Thyroid gland (tissue), 4 donors: ENCODE results near the gene SOCS3. TPM values are rescaled to one million over a fixed set of nuclear protein-coding genes. Genes with fewer than 3 reads are reported as not detected.

Experiments used
- DNase-seq, 2 donors: peaks; one replicate each; pipeline ENCODE4 v3.0.0-alpha.2; 2019
- H3K27ac ChIP-seq, 3 donors: fragments of 200-600 bp; sonication (generic); 1 replicate in 2 of 3; 2 replicates in 1 of 3; pipeline ENCODE4 v1.5.1; 2016 to 2019; ENCODE audit warnings: mild to moderate bottlenecking in 1 of 3, moderate library complexity in 1 of 3
- H3K27me3 ChIP-seq: fragments of 200-600 bp; sonication (generic); one replicate; pipeline ENCODE4 v1.5.1; 2019
- H3K36me3 ChIP-seq, 2 donors: fragments of 200-600 bp; sonication (generic); one replicate each; pipeline ENCODE4 v1.5.1; 2016 to 2019
- H3K4me1 ChIP-seq, 2 donors: fragments of 200-600 bp; sonication (generic); one replicate each; pipeline ENCODE4 v1.5.1; 2017 to 2019
- H3K4me3 ChIP-seq, 3 donors: fragments of 200-600 bp; sonication (generic); replicated peaks in 1 of 3; 1 replicate in 2 of 3; 2 replicates in 1 of 3; pipeline ENCODE4 v1.5.1; 2016; ENCODE audit warnings: mild to moderate bottlenecking in 1 of 3
- H3K9me3 ChIP-seq: fragments of 200-600 bp; sonication (generic); one replicate; pipeline ENCODE4 v1.5.1; 2017
- CTCF ChIP-seq, 6 experiments: fragments of 200-600 bp in 3 of 6; fragments of 450-650 bp in 3 of 6; sonication (generic) in 3 of 6; IDR thresholded peaks; one replicate each; pipeline ENCODE4 v1.5.1; 2016 to 2019; ENCODE audit warnings: antibody characterized with exemption in 6 of 6, mild to moderate bottlenecking in 2 of 6, inconsistent platforms in 1 of 6, moderate library complexity in 1 of 6
- POLR2A ChIP-seq, 2 donors: fragments of 450-650 bp; IDR thresholded peaks; one replicate each; pipeline ENCODE4 v1.6.1; 2017; ENCODE audit warnings: antibody characterized with exemption in 2 of 2, mild to moderate bottlenecking in 2 of 2, moderate library complexity in 1 of 2
- WGBS, 2 donors: methylation state at CpG; one replicate each; pipeline ENCODE4 v1.1.5; 2017; 5-methylcytosine and 5-hydroxymethylcytosine counted together
- intact Hi-C: fragments of 100-400 bp; cut with DNase I; formaldehyde crosslinking; loops from one replicate; pipeline ENCODE4 v1.15.1; 2023
- total RNA-seq, 4 donors: library from RNA; depleted of rRNA; stranded (reverse); fragments of >200 nt; gene quantifications; one replicate each; pipeline ENCODE4 v1.2.3, GENCODE V29; 2016

SOCS3 gene
- total RNA-seq, 4 donors from 2014 or later, result 9.2 to 110 (median 33.3) TPM

GRCh38 chr17:78342449-78343186, 17.3 kb downstream of the SOCS3 start:
- peak overlapping the region; percentile 81 to 92 (median 85) for H3K27ac ChIP-seq
- intact Hi-C loops, result no loop called here
- 42 to 66% methylated on average over 19 to 24 of the region's 26 CpGs for WGBS, 2 donors
- no peaks in the 10 kb centered on the region for H3K9me3 ChIP-seq
- no peaks in the 10 kb centered on the region for H3K27me3 ChIP-seq
- H3K4me1 ChIP-seq, result peaks cover 21 to 45% of the 10 kb centered on the region in 2 donors
- DNase-seq, result no peak
- TF ChIP-seq CTCF (IDR thresholded peaks at IDR 0.05), result no peak
- no peak for TF ChIP-seq POLR2A (IDR thresholded peaks at IDR 0.05)
- H3K36me3 ChIP-seq, result no peaks in the 10 kb centered on the region
- peak overlapping the region in 1 of 3 donors; percentile 17 for H3K4me3 ChIP-seq

- Histone ChIP-seq H3K9me3 (no peaks in the 10 kb centered on the region), H3K36me3 (no peaks in the 10 kb centered on the region), H3K4me3 (peak overlapping the region in 1 of 3 donors; percentile 17), H3K4me1 (peaks cover 14 to 37% of the 10 kb centered on the region in 2 donors), H3K27ac (peak overlapping the region; percentile 81 to 92 (median 85)), H3K27me3 (no peaks in the 10 kb centered on the region)
- peak; percentile 78 to 80 for DNase-seq
- peak in 1 of 2 donors; percentile 32 for TF ChIP-seq POLR2A (IDR thresholded peaks at IDR 0.05)
- TF ChIP-seq CTCF (IDR thresholded peaks at IDR 0.05), result peak in 1 of 6 experiments; percentile 7
- intact Hi-C loops, result no loop called here
- WGBS, 2 donors, result 19 to 40% methylated on average over 8 to 12 of the region's 95 CpGs
These were observed 18.1 kb downstream of the SOCS3 start for GRCh38 chr17:78341559-78342448.

- TF ChIP-seq CTCF (IDR thresholded peaks at IDR 0.05) (no peak), POLR2A (IDR thresholded peaks at IDR 0.05) (no peak)
- Histone ChIP-seq H3K27ac (no peak overlapping the region), H3K4me1 (peaks cover 14 to 27% of the 10 kb centered on the region in 2 donors), H3K9me3 (no peaks in the 10 kb centered on the region), H3K27me3 (no peaks in the 10 kb centered on the region), H3K36me3 (no peaks in the 10 kb centered on the region), H3K4me3 (no peak overlapping the region)
- DNase-seq, result no peak
- 90 to 91% methylated on average over 10 of the region's 10 CpGs for WGBS, 2 donors
- intact Hi-C loops, result no loop called here
These were observed 19.5 kb downstream of the SOCS3 start for GRCh38 chr17:78340183-78340955.

- no peak for DNase-seq
- Histone ChIP-seq H3K4me1 (peaks cover 14 to 33% of the 10 kb centered on the region in 2 donors), H3K27ac (no peak overlapping the region), H3K36me3 (no peaks in the 10 kb centered on the region), H3K27me3 (no peaks in the 10 kb centered on the region), H3K9me3 (no peaks in the 10 kb centered on the region), H3K4me3 (no peak overlapping the region)
- TF ChIP-seq POLR2A (IDR thresholded peaks at IDR 0.05) (no peak), CTCF (IDR thresholded peaks at IDR 0.05) (no peak)
- WGBS, 2 donors, result 74 to 81% methylated on average over 11 of the region's 11 CpGs
- intact Hi-C loops, result no loop called here
These were observed 21.2 kb downstream of the SOCS3 start for GRCh38 chr17:78338486-78339259.
